Epithelial cell of proximal tubule (primary cell): ENCODE measurements around the gene ZNF526. TPM values are rescaled to one million over a fixed set of nuclear protein-coding genes. Genes with fewer than 3 reads are reported as not detected.

ENCODE experiments used
- DNase-seq: peaks from one replicate; pipeline ENCODE4 v3.0.0-alpha.2; 2011; ENCODE audit warnings: low read depth
- H3K4me3 ChIP-seq: 2 replicates; pipeline ENCODE4 v1.5.1; 2011; ENCODE audit warnings: low read depth, mild to moderate bottlenecking, low read length
- CTCF ChIP-seq: conservative IDR thresholded peaks from 2 replicates; pipeline ENCODE4 v1.5.1; 2012; ENCODE audit warnings: low read depth, mild to moderate bottlenecking, low read length
- total RNA-seq: library from RNA; depleted of rRNA; stranded (reverse); fragments of >200 nt; gene quantifications from 2 replicates; pipeline ENCODE4 v1.2.3, GENCODE V29; 2015

Gene ZNF526
- total RNA-seq, 1 donor from 2014 or later: 3.9 TPM

DNA sequence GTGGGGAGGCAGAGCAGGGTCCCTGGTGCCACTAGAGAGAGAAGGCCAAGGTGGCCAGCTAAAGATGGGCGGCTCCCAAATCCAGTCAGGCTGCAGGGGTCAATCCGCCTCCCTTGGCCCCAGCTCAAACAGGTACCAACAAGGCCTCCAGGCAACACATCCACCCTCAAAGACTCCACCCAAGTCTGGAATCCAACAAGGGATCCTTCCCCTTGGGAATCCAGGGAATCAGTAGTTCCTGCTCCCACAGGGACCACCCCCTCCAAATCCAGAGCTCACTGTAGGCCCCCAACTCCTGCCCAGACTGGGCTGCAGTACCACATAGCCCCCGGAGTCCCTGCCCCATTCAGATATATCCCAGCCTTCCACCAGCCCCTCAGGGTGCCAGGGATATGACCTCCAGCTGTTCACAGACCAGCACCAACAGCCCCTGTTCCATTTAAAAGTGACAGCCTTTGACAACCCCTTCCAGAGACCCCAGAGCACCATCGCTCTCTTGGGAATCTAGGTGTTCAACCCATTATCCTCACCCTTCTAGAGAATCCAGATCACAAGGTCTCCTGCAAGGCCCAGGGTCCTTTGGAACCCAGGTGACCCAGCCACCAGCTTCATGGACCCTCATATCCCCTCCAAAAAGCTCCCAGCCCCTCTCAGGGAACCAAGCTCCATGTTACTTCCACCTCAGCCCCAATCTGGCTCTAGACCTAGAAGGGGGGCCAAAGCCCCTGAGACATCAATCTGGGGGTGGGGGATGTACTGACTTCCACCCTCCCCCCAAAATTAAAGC is 31.7 kb downstream of the ZNF526 start:
- TF ChIP-seq CTCF: no peak
- DNase-seq: no peak
- peak overlapping the region; percentile 14 for H3K4me3 ChIP-seq

DNA sequence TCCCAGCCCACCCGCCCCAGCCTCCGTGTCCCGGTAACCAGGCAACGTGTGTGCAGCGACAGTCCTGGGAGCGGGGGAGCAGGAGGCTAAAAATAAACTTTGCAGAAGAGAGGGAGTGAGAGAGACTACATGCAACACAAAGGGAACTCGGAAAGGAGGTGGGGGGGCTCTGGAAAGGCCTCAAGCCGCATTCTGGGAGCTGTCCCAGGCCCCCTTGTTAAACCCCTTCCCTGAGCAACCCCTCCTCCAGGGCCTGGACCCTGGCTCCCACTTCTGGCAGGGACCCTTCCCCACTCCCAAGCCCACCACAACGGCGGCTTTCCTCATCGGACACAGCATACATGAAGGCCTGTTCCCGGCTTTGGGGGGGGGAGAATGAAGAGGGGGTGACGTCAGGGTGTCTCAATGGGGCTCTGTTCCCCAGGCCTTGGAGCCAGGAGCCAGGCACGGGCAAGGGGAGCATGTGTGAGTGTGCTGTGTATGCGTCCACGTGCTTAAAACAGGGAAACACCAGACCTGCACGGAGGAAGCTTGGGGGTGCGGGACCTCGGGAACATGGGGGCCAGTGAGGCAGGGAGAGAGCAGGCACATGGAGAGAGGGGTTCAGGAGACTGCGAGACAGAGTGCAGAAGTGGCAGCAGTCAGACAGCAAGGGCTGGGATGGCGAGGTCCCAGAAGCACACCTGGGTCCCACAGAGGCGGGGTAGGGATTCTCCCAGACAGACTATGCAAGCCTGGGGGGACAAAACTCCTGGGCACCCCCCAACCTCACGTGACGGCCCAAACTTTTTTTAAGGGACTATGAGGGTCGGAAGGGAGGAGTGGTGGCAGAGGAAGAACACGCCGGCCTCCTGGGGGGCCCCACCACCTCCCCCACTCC is 32.5 kb downstream of the ZNF526 start:
- DNase-seq: no peak
- TF ChIP-seq CTCF: no peak
- peak overlapping the region; percentile 99 for H3K4me3 ChIP-seq

- H3K4me3 ChIP-seq: peak overlapping the region; percentile 99
- no peak for DNase-seq
- no peak for TF ChIP-seq CTCF
Observed at GRCh38 chr19:42253245-42254088, 33.4 kb downstream of the ZNF526 start.

DNA sequence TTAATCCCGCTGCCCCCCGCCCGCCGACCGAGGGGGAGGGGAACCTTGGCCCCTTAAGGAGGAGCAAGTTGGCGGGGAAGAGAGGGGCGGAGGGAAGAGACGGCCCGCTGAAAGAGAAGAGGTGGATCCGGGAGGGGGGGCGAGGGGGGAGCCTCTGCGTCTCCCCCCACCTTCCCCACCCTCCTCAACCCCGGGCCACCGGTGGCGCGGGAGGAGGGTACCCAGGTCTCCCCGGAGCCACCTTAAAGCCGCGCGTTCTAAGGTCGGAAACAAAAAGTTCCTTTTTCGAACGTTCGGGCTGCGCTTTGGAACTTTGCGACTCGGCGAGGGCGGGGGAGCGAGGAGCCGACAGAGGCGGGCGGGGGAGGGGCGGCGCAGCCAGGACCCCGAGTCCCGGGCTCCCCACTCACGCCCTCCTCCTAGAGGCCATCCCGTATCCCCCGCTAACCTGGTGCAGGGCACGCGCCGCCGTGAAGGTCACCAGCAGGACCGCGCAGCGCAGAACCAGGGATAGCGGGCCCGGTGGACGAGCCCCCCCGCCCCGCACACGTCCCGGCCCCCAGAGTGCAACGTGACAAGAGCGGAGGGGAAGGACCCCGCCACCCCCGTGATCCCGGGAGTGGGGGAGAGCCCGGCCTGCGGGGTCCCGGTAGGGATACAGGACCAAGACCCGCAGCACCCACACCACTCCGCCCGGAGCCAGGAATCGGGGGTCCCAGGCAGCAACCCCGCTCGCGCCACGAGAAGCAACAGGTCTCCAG is 34.2 kb downstream of the ZNF526 start:
- no peak for DNase-seq
- TF ChIP-seq CTCF: no peak
- peak overlapping the region; percentile 99 for H3K4me3 ChIP-seq

GRCh38 chr19:42254850-42255765 is 35.0 kb downstream of the ZNF526 start, which contains the start of gene ERF:
ERF (minus strand) TSS chr19:42255128; CDS start chr19:42254999, 129 bp downstream.
- peak within 1 kb of the TSS; percentile 99 for H3K4me3 ChIP-seq
- no peak for TF ChIP-seq CTCF
- DNase-seq: no peak
